Measurements from ENCODE around the gene CABLES1. TPM values are rescaled to one million over a fixed set of nuclear protein-coding genes. Genes with fewer than 3 reads are reported as not detected.

Gene CABLES1
- total RNA-seq, 2 donors from 2014 or later = 0.73 TPM; not detected in 1

- Mint-ChIP-seq H3K27me3 (no peaks in the 10 kb centered on the region), H3K4me1 (peaks cover 19% of the 10 kb centered on the region), H3K4me3 (no peak overlapping the region), H3K27ac (peak overlapping the region; percentile 78), H3K36me3 (ENCODE audit: low read depth) (peaks cover 2% of the 10 kb centered on the region)
- DNase-seq (no peak), ATAC-seq (no peak)
- no peaks in the 10 kb centered on the region for H3K9me3 ChIP-seq (ENCODE audit: control insufficient read depth, low read length, poor library complexity, severe bottlenecking)
These were observed 172.4 kb downstream of the CABLES1 start for GRCh38 chr18:23307567-23308295.

Other genes with a start within 250 kb of the CABLES1 start
- gene RBBP8, start 202.2 kb upstream of the CABLES1 start, total RNA-seq = 1 to 10 TPM; 3.3 to 3.8 TPM

Data from T-helper 17 cell (primary cell).